ENCODE data around the gene OXSM. TPM values are rescaled to one million over a fixed set of nuclear protein-coding genes. Genes with fewer than 3 reads are reported as not detected.

The OXSM gene
- total and polyA plus RNA-seq, 2 experiments from 2014 or later: 1.3 to 2.2 TPM

- no peak for TF ChIP-seq REST (IDR thresholded peaks at IDR 0.05; ENCODE audit: unreplicated experiment)
- no peak for TF ChIP-seq ZNF114 (CRISPR knock-in tag; IDR thresholded peaks at IDR 0.05)
- TF ChIP-seq EZH2phosphoT487 (IDR thresholded peaks at IDR 0.05; ENCODE audit: unreplicated experiment): no peak
- TF ChIP-seq JUNB (IDR thresholded peaks at IDR 0.05; ENCODE audit: unreplicated experiment): no peak
- no peak for TF ChIP-seq ZNF331 (CRISPR knock-in tag; IDR thresholded peaks at IDR 0.05; ENCODE audit: low read depth)
- TF ChIP-seq ETS1 (IDR thresholded peaks at IDR 0.05): no peak
- TF ChIP-seq NANOG (IDR thresholded peaks at IDR 0.05; ENCODE audit: borderline replicate concordance): no peak
These were observed 7.3 kb upstream of the OXSM start (continued) for GRCh38 chr3:25782636-25782937.

- ATAC-seq: peak; percentile 93
- no peaks in the 10 kb centered on the region for H3K36me3 ChIP-seq (ENCODE audit: insufficient read depth)
- H3K4me3 ChIP-seq: peak within 1 kb of the TSS; percentile 92
- H3K27ac ChIP-seq (ENCODE audit: low read depth): peak within 1 kb of the TSS; percentile 70; the same call in 1 of the 2 replicates
- Mint-ChIP-seq H3K27ac (no peak within 1 kb of the TSS), H3K9me3 (peaks cover 4% of the 10 kb centered on the region; the same call in 1 of the 3 replicates), H3K27me3 (ENCODE audit: insufficient read depth, low read depth, poor library complexity) (peaks cover 2% of the 10 kb centered on the region), H3K36me3 (ENCODE audit: low read depth) (peaks cover 3% of the 10 kb centered on the region; the same call in 1 of the 3 replicates), H3K4me3 (peak within 1 kb of the TSS; percentile 84), H3K4me1 (peaks cover 32% of the 10 kb centered on the region)
- peaks cover 6% of the 10 kb centered on the region; the same call in 1 of the 2 replicates for H3K27me3 ChIP-seq (ENCODE audit: insufficient read depth)
- no peaks in the 10 kb centered on the region for H3F3A ChIP-seq (replicated peaks; ENCODE audit: low read depth)
- peak within 1 kb of the TSS; percentile 94 for H3K4me2 ChIP-seq
- TF ChIP-seq ZNF331 (CRISPR knock-in tag; IDR thresholded peaks at IDR 0.05; ENCODE audit: low read depth) (no peak), POLR2AphosphoS5 (IDR thresholded peaks at IDR 0.05; ENCODE audit: low read depth) (peak; percentile 93), JUNB (IDR thresholded peaks at IDR 0.05; ENCODE audit: unreplicated experiment) (no peak), CTCF (conservative IDR thresholded peaks at IDR 0.05; ENCODE audit: low read depth in 2 of 2) (no peak)
- peaks cover 37% of the 10 kb centered on the region for H3K79me2 ChIP-seq (replicated peaks; ENCODE audit: insufficient read depth)
- no peaks in the 10 kb centered on the region for H3K9me2 ChIP-seq (ENCODE audit: insufficient read depth)
- H3K4me1 ChIP-seq (ENCODE audit: insufficient read depth): peaks cover 30% of the 10 kb centered on the region
- peak within 1 kb of the TSS; percentile 70 for H2AFZ ChIP-seq
- 0 out of 2 replicates have a peak, but pooled peaks cover 6% of the 10 kb centered on the region for H4K20me1 ChIP-seq (replicated peaks; ENCODE audit: insufficient read depth)
- DNase-seq (ENCODE audit: low spot score): peak; percentile 83
These were observed 6.8 kb upstream of the OXSM start, which contains the start of gene NGLY1 for GRCh38 chr3:25782938-25783660. Gene NGLY1, minus strand, starts transcription at chr3:25783443. Its CDS starts 53 bp downstream, at chr3:25783390.
